ENCODE data around the gene PHC3. TPM values are rescaled to one million over a fixed set of nuclear protein-coding genes. Genes with fewer than 3 reads are reported as not detected.

The PHC3 gene
- total RNA-seq, 2 donors from 2014 or later = 53.2 to 77.6 TPM

- H3K27ac Mint-ChIP-seq = no peak overlapping the region
- no peaks in the 10 kb centered on the region for H3K36me3 Mint-ChIP-seq
- H3K4me1 Mint-ChIP-seq (ENCODE audit: low read depth in 2 of 2) = peaks cover 3 to 6% of the 10 kb centered on the region in 2 donors
- no peak overlapping the region for H3K4me3 Mint-ChIP-seq
- H3K9me3 Mint-ChIP-seq = no peaks in the 10 kb centered on the region
- no peak for ATAC-seq
- DNase-seq (ENCODE audit: low spot score) = no peak
- H3K27me3 Mint-ChIP-seq = no peaks in the 10 kb centered on the region
Measured at GRCh38 chr3:170046269-170047132, 135.0 kb downstream of the PHC3 start.

GRCh38 chr3:170044795-170045244 lies 136.7 kb downstream of the PHC3 start:
- DNase-seq (ENCODE audit: low spot score) (no peak), ATAC-seq (no peak)
- H3K36me3 Mint-ChIP-seq = no peaks in the 10 kb centered on the region
- H3K9me3 Mint-ChIP-seq = no peaks in the 10 kb centered on the region
- H3K4me3 Mint-ChIP-seq = peak overlapping the region; percentile 50
- H3K4me1 Mint-ChIP-seq (ENCODE audit: low read depth in 2 of 2) = peaks cover 3 to 6% of the 10 kb centered on the region in 2 donors
- no peaks in the 10 kb centered on the region for H3K27me3 Mint-ChIP-seq
- no peak overlapping the region for H3K27ac Mint-ChIP-seq

DNA sequence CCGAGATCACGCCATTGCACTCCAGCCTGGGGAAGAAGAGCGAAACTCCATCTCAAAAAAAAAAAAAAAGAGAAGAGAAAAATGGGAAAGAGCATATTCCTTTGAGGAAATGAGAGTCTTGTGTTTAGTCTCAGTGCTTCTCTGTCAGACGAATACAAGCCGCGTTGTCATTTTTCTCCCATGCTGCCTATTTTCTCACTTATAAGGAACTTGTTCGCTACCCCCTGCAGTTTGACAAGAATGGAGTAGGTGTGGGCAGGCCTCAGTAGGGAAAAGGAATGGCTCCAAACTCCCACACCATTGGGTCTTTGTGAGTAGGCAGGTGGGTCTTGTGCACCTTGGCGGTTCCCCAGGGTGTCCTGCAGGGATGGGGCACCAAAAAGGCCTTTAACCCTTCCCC lies 137.3 kb downstream of the PHC3 start:
- DNase-seq (ENCODE audit: low spot score) = no peak
- no peaks in the 10 kb centered on the region for H3K9me3 Mint-ChIP-seq
- H3K27ac Mint-ChIP-seq = no peak overlapping the region
- ATAC-seq = no peak
- H3K36me3 Mint-ChIP-seq = no peaks in the 10 kb centered on the region
- no peak overlapping the region for H3K4me3 Mint-ChIP-seq
- H3K4me1 Mint-ChIP-seq (ENCODE audit: low read depth in 2 of 2) = peaks cover 3 to 6% of the 10 kb centered on the region in 2 donors
- no peaks in the 10 kb centered on the region for H3K27me3 Mint-ChIP-seq

DNA sequence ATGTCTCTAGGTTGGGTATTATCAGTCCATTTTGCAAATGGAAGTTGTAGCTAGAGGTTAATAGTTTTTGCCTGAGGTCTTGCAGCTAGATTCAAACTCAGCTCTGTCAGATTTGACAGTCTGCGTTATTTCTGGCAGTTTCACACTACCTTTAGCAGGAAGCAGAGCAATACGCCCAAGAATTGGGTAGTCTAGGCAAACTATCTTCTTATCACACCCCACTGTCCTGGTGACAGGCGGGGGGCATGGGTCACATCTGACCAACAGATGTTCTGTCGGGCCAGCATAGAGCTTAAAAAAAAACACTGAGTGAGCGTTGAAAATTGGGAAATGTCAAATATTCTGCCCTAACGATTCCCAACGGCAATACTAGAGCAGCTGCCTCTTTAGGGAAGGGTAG lies 138.0 kb downstream of the PHC3 start:
- ATAC-seq (no peak), DNase-seq (ENCODE audit: low spot score) (no peak)
- Mint-ChIP-seq H3K4me3 (no peak overlapping the region), H3K9me3 (no peaks in the 10 kb centered on the region), H3K4me1 (ENCODE audit: low read depth in 2 of 2) (peaks cover 3 to 6% of the 10 kb centered on the region in 2 donors), H3K36me3 (no peaks in the 10 kb centered on the region), H3K27ac (no peak overlapping the region), H3K27me3 (no peaks in the 10 kb centered on the region)

DNA sequence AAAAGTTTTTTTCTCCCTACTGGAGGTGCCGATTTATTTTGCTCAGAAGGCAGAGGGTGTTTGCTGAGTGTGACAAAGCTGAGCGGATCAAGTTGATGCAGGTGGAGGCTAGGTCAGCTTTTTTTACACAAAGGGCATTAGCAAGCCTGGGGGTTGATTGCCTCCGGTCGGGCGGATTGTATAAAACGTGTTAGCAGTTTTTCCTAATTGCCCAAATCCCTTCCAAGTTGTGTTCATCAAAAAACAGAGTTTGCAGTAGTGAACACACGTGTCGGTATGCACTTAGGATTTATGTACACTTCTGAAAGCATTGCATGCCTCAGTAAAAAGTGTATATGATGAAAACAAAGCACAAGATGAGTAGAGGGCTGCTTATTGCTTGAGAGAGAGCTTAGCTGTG lies 141.1 kb downstream of the PHC3 start:
- Mint-ChIP-seq H3K4me3 (peak overlapping the region; percentile 3), H3K27ac (peak overlapping the region in 1 of 2 donors; percentile 52), H3K27me3 (peaks cover 0 to 9% of the 10 kb centered on the region in 2 donors), H3K9me3 (no peaks in the 10 kb centered on the region), H3K4me1 (ENCODE audit: low read depth in 2 of 2) (peaks cover 6 to 7% of the 10 kb centered on the region in 2 donors), H3K36me3 (no peaks in the 10 kb centered on the region)
- no peak for DNase-seq (ENCODE audit: low spot score)
- no peak for ATAC-seq

- no peak overlapping the region for H3K27ac Mint-ChIP-seq
- DNase-seq (ENCODE audit: low spot score) (no peak), ATAC-seq (peak in 1 of 2 donors; percentile 19)
- H3K4me1 Mint-ChIP-seq (ENCODE audit: low read depth in 2 of 2) = peaks cover 5 to 10% of the 10 kb centered on the region in 2 donors
- peak overlapping the region; percentile 81 for H3K4me3 Mint-ChIP-seq
- H3K9me3 Mint-ChIP-seq = no peaks in the 10 kb centered on the region
- no peaks in the 10 kb centered on the region for H3K36me3 Mint-ChIP-seq
- peaks cover 0 to 9% of the 10 kb centered on the region in 2 donors for H3K27me3 Mint-ChIP-seq
Measured at GRCh38 chr3:170038434-170039110, 143.0 kb downstream of the PHC3 start.

Other genes starting within 250 kb of the PHC3 start
- gene SEC62, start 214.9 kb downstream of the PHC3 start, total RNA-seq = 10 to 100 TPM; 51.2 to 68.9 TPM
- gene GPR160, start 143.7 kb downstream of the PHC3 start, total RNA-seq = 10 to 100 TPM; 12.1 to 12.4 TPM
- gene PRKCI, start 40.7 kb upstream of the PHC3 start, total RNA-seq = 10 to 100 TPM; 12.4 to 26.3 TPM
- 10 to 100 TPM; 40.0 to 41.0 TPM for gene SKIL, start 176.0 kb upstream of the PHC3 start, total RNA-seq
- gene CLDN11, start 237.1 kb upstream of the PHC3 start, total RNA-seq = under 1 TPM in 1 of 2 donors, not detected in 1; 0.53 TPM

All from natural killer cell treated with Interleukin-12 subunit alpha and Interleukin-12 subunit beta and Interleukin-15 and Interleukin-18, amount 100 ng/mL, for 72 hours (primary cell).